HuH-7 (cell line): Measurements from ENCODE around the gene FAT1.

ENCODE experiments used
- DNase-seq: peaks from one replicate; pipeline ENCODE4 v3.0.0; 2011; ENCODE audit warnings: low spot score

The FAT1 gene

GRCh38 chr4:186569533-186570192, 154.0 kb downstream of the FAT1 start:
- no peak for DNase-seq

DNA sequence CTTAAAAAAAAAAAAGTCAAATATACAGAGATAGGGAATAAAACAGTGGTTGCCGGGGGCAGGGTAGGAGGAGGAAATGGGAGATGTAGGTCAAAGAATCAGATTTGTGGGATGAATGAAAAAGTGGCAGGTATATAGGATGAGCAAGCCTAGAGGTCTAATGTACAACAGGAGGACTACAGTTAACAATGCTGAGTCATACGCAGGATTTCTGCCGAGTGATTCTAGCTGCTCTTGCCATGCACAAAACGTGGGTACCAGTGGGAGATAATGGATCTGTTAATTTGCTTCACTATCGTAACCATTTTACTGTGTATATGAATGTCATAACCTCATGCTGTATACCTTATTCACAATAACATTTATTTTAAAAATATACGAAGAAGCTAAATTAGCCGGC, 157.6 kb downstream of the FAT1 start:
- DNase-seq = no peak

DNA sequence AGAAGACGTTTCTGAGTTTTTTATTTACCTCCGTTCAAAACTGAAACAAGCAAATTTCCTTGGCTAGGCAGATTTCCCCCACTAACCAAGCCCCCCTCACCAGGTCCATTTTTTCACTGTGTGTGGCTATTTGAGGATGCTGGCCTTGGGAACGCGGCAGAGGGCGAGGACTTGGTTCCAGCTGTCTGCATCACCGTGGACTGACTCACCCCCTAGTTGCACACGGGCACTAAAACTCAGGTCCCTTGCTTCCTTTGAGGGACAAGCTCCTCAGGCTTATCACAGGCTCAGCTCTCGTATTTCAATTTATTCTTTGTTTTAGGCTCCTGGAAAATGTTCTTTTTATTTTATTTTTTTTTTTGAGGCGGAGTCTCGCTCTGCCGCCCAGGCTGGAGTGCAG, 159.9 kb downstream of the FAT1 start:
- DNase-seq = no peak

DNA sequence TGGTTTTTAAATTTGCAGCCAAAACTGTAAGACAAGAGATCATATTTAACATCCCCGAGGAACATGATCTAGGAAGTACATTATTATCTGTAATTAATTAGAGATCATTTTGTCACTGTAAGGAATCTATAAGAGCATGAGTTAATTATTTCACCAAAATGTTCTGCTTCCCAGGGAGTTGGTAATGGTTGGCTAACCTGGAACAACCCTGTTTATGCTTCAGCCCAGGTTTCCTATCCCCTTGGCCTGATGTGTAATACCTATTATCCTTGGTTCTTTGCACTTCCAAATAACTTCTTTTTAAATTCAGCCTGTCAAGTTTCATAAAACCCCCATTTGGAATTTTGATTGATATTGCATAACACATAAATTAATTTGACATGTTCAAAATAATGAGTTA, 161.9 kb downstream of the FAT1 start:
- no peak for DNase-seq

DNA sequence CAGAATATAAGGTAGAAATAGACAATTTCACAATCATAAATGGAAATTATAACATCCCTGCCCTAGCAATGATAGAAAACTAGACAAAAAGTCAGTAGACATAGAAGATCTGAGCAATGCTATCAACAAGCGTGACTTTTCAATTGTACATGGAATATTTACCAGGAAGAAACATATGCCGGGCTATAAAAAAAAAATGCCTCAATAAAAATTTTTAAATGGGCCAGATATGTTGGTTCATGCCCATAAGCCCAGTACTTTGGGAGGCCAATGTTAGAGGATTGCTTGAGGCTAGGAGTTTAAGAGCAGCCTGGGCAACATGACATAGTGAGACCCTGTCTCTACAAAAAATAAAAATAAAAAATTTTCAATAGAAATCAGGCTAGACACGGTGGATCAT, 163.0 kb downstream of the FAT1 start:
- DNase-seq = no peak

DNA sequence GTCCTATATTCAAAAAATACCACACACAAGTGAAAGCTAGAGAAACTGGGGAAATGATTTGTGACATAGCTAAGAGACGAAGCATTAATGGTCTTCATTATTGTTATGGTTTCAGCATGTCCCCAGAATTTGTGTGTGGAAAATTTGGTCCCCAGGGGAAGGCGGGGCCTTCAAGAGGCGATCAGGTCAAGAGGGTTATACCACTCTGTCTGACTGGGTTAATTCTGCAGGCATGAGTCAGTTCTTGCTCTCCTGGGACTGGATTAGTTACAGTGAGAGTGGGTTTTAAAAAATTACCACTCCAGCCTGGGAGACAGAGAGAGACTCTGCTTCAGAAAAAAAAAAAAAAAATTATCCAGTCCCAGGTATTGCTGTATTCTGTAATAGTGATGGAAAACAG, 166.2 kb downstream of the FAT1 start:
- DNase-seq = no peak

- DNase-seq = no peak
These were observed 166.6 kb downstream of the FAT1 start for GRCh38 chr4:186557061-186557460.

DNA sequence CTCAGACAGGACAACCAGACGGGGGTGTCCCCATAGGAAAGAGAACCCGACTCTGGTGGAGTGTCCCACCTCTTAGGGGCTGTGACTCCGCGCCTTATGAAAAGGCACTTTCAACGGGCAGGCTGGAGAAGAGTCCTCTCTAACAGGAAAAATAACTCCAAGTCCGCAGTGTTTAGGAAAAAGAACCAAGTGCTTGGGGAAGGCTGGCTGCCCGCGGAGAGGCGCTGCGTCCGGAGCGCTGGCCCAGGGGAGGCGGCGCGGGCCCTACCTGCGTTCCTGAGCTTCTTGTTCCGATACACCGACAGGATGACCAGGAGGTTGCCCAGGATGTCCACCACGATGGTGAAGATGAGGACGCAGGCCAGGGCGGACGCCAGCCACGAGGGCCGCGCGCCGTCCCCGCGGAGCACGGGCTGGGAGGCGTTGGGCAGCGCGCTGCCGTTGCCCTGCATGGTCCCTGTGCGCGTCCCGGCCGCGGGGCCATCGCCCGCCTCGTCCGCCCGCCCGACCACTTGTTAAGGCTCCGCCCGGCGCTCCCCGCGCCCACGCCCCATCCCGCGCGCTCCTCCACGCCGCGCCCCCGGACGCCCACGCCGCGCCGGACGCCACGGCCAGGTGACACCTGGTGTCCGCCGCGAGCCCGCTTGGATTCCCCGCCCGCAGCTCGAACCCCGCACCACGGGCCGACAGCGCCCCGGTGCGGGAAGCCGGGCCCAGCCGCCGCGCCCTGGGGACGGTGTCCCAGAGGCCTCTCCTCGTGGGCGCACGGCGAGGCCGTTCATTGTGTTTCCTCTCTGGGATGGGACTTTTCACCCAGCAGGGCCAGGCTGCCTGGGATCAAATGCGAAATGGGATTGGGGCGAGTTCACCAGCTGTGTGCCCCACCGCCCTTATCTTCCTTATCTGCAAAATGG, 168.5 kb downstream of the FAT1 start, which contains the start of gene MTNR1A:
MTNR1A (minus strand) TSS at position 654 of the 914 bp plus-strand sequence; CDS start at position 452, 202 bp downstream.
- DNase-seq = peak; percentile 25

- DNase-seq = no peak
These were observed 169.1 kb downstream of the FAT1 start for GRCh38 chr4:186554539-186554913.

DNA sequence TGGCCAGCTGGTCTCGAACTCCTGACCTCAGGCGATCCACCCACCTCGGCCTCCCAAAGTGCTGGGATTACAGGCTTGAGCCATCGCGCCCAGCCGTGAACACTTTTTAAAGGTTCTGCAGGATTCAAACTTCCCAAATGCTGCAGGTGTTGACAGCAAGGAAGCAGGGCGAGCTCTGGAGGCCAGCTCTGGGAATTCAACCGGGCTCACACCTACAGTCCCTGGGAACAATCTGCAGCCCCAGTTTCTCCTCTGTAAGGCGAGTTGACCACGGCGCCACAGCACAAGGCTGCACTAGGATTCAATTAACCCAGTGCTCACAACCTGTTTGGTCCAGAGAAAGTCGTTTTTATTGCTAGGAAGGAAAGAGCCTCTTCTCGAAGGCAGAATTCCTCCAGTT, 169.9 kb downstream of the FAT1 start:
- no peak for DNase-seq

GRCh38 chr4:186551849-186552248, 171.8 kb downstream of the FAT1 start:
- DNase-seq = no peak

- DNase-seq = no peak
These were observed 178.2 kb downstream of the FAT1 start for GRCh38 chr4:186545436-186545835.

- no peak for DNase-seq
These were observed 180.4 kb downstream of the FAT1 start for GRCh38 chr4:186543206-186543605.

DNA sequence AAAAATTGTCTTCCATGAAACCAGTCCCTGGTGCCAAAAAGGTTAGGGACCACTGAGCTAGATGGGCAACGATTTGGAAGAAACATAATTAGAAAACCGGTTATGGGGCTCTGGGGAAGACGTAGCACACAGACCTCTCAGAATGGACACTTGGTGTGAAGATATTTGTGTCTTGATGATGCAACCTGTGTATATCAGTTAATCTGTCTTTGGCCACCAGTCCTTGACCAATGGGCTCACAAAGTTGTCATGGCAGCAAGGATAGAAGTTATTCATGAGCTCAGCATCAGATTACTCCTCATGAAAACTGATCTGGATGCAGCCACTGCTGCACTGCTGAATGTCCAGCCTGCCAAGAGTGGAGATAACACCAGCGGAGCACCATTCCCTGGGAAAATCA, 181.9 kb downstream of the FAT1 start:
- no peak for DNase-seq

GRCh38 chr4:186537843-186538521, 185.7 kb downstream of the FAT1 start:
- DNase-seq = no peak
